Mesodermal cell (in vitro differentiated cells): ENCODE data around the gene SFXN2.
"Not testable (repeated sequence)": the region's sequence is repeated elsewhere in the genome, so short reads cannot be mapped to it uniquely, and the experiment has no call there.

Source experiments
- H3K27ac ChIP-seq: 2 replicates; pipeline ENCODE4 v1.7.0; 2013; ENCODE audit warnings: mild to moderate bottlenecking, low read depth, low read length, moderate library complexity; ENCODE audit not compliant: severe bottlenecking
- H3K36me3 ChIP-seq: 2 replicates; pipeline ENCODE4 v1.7.1; 2013; ENCODE audit warnings: mild to moderate bottlenecking, low read length, moderate library complexity; ENCODE audit not compliant: control insufficient read depth, insufficient read depth
- H3K4me1 ChIP-seq: one replicate; pipeline ENCODE4 v1.7.1; 2013; ENCODE audit warnings: mild to moderate bottlenecking, low read length; ENCODE audit not compliant: insufficient read depth, control insufficient read depth, poor library complexity, severe bottlenecking
- H3K4me3 ChIP-seq: 2 replicates; pipeline ENCODE4 v1.7.0; 2013; ENCODE audit warnings: low read length, control low read depth, mild to moderate bottlenecking; ENCODE audit not compliant: insufficient read depth, poor library complexity, severe bottlenecking; ENCODE audit errors: extremely low read depth
- H3K9me3 ChIP-seq: 2 replicates; pipeline ENCODE4 v1.7.1; 2013; ENCODE audit warnings: mild to moderate bottlenecking, low read length, moderate library complexity; ENCODE audit not compliant: control insufficient read depth
- WGBS, 2 experiments: methylation state at CpG; one replicate each; pipeline ENCODE4 v1.1.5; 2013; ENCODE audit warnings: missing lambda C conversion rate in 2 of 2; ENCODE audit not compliant: insufficient coverage in 2 of 2; 5-methylcytosine and 5-hydroxymethylcytosine counted together

The SFXN2 gene

GRCh38 chr10:102710609-102711008, 3.8 kb upstream of the SFXN2 start:
- H3K4me1 ChIP-seq: peaks cover 25% of the 10 kb centered on the region
- H3K4me3 ChIP-seq: no peak overlapping the region
- peak overlapping the region; percentile 82 for H3K27ac ChIP-seq
- H3K36me3 ChIP-seq: no peaks in the 10 kb centered on the region
- H3K9me3 ChIP-seq: no peaks in the 10 kb centered on the region
- 80% methylated on average over 1 of the region's 4 CpGs; no CpG with 5 or more reads in 1 of the 2 experiments for WGBS, 2 experiments

GRCh38 chr10:102712089-102712488, 2.3 kb upstream of the SFXN2 start:
- Histone ChIP-seq H3K4me3 (no peak overlapping the region), H3K27ac (no peak overlapping the region), H3K4me1 (peaks cover 25% of the 10 kb centered on the region), H3K9me3 (no peaks in the 10 kb centered on the region), H3K36me3 (no peaks in the 10 kb centered on the region)
- 100% methylated on average over 2 to 3 of the region's 4 CpGs for WGBS, 2 experiments

- WGBS, 2 experiments: 3 to 10% methylated on average over 3 to 5 of the region's 8 CpGs
- peak overlapping the region; percentile 64 for H3K4me3 ChIP-seq
- no peaks in the 10 kb centered on the region for H3K36me3 ChIP-seq
- no peaks in the 10 kb centered on the region for H3K9me3 ChIP-seq
- H3K27ac ChIP-seq: peak overlapping the region; percentile 87
- peaks cover 33% of the 10 kb centered on the region for H3K4me1 ChIP-seq
These were observed 1.4 kb upstream of the SFXN2 start for GRCh38 chr10:102712843-102713538.

- H3K36me3 ChIP-seq: no peaks in the 10 kb centered on the region
- H3K27ac ChIP-seq: peak overlapping the region; percentile 87
- H3K9me3 ChIP-seq: no peaks in the 10 kb centered on the region
- 0% methylated on average over 5 to 9 of the region's 13 CpGs for WGBS, 2 experiments
- peaks cover 38% of the 10 kb centered on the region for H3K4me1 ChIP-seq
- H3K4me3 ChIP-seq: peak overlapping the region; percentile 64
These were observed 960 bp upstream of the SFXN2 start for GRCh38 chr10:102713539-102713813.

GRCh38 chr10:102713814-102714620, 419 bp upstream of the SFXN2 start, which contains the start of gene ARL3:
Gene ARL3, minus strand, starts transcription at chr10:102714397. Its CDS starts 122 bp downstream, at chr10:102714275.
- WGBS, 2 experiments: 0% methylated on average over 46 to 52 of the region's 62 CpGs
- peaks cover 42% of the 10 kb centered on the region for H3K4me1 ChIP-seq
- H3K4me3 ChIP-seq: peak within 1 kb of the TSS; percentile 64
- peak within 1 kb of the TSS; percentile 87 for H3K27ac ChIP-seq
- no peaks in the 10 kb centered on the region for H3K9me3 ChIP-seq
- H3K36me3 ChIP-seq: no peaks in the 10 kb centered on the region

GRCh38 chr10:102715880-102716279, 1.4 kb downstream of the SFXN2 start:
- Histone ChIP-seq H3K36me3 (no peaks in the 10 kb centered on the region), H3K4me3 (no peak overlapping the region), H3K27ac (no peak overlapping the region), H3K9me3 (no peaks in the 10 kb centered on the region), H3K4me1 (peaks cover 34% of the 10 kb centered on the region)
- 67 to 71% methylated on average over 1 of the region's 1 CpG for WGBS, 2 experiments

GRCh38 chr10:102716900-102717565, 2.6 kb downstream of the SFXN2 start:
- not testable (repeated sequence) for H3K4me3 ChIP-seq, H3K9me3 ChIP-seq, H3K27ac ChIP-seq, H3K36me3 ChIP-seq
- H3K4me1 ChIP-seq: peaks cover 26% of the 10 kb centered on the region
- 95 to 96% methylated on average over 14 to 17 of the region's 18 CpGs for WGBS, 2 experiments

GRCh38 chr10:102718220-102718619, 3.8 kb downstream of the SFXN2 start:
- H3K4me1 ChIP-seq: peaks cover 20% of the 10 kb centered on the region
- WGBS, 2 experiments: 68 to 75% methylated on average over 2 of the region's 3 CpGs
- H3K4me3 ChIP-seq: no peak overlapping the region
- H3K36me3 ChIP-seq: no peaks in the 10 kb centered on the region
- H3K9me3 ChIP-seq: no peaks in the 10 kb centered on the region
- peak overlapping the region; percentile 41 for H3K27ac ChIP-seq

- WGBS, 2 experiments: 84 to 94% methylated on average over 2 of the region's 3 CpGs
- peaks cover 6% of the 10 kb centered on the region for H3K36me3 ChIP-seq
- no peak overlapping the region for H3K4me3 ChIP-seq
- no peak overlapping the region for H3K27ac ChIP-seq
- no peaks in the 10 kb centered on the region for H3K9me3 ChIP-seq
- peaks cover 20% of the 10 kb centered on the region for H3K4me1 ChIP-seq
These were observed 5.9 kb downstream of the SFXN2 start for GRCh38 chr10:102720337-102720736.

- peaks cover 8% of the 10 kb centered on the region for H3K36me3 ChIP-seq
- H3K9me3 ChIP-seq: no peaks in the 10 kb centered on the region
- peaks cover 20% of the 10 kb centered on the region for H3K4me1 ChIP-seq
- H3K4me3 ChIP-seq: no peak overlapping the region
- no peak overlapping the region for H3K27ac ChIP-seq
- WGBS, 2 experiments: 89 to 100% methylated on average over 3 of the region's 6 CpGs
These were observed 6.4 kb downstream of the SFXN2 start for GRCh38 chr10:102720775-102721301.
